ENCODE data around the gene ATP6V1B1.

ATP6V1B1 gene

DNA sequence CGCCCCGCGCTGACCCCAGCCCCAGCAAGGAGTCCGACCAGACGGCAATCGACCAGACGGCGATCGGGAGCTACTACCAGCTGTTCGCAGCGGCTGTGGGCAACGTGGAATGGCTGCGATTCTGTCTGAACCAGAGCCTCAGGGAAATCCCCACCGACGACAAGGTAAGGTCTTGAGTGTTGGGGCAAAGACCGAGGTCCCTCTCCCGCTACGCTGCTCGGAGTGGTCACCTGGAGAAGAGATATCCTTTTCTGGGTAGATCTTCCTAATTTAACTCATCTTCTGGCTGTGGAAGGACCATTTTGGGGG is 43.4 kb downstream of the ATP6V1B1 start:
- no peak for DNase-seq (ENCODE audit: low read depth)
- H3K4me3 ChIP-seq (ENCODE audit: low read depth, low read length) = no peak overlapping the region
- TF ChIP-seq POLR2A (IDR thresholded peaks at IDR 0.05; ENCODE audit: extremely low read depth, insufficient read length) (no peak), MYC (IDR thresholded peaks at IDR 0.05; ENCODE audit: low read depth, low read length) (no peak)
- TF ChIP-seq, protein P1, sequence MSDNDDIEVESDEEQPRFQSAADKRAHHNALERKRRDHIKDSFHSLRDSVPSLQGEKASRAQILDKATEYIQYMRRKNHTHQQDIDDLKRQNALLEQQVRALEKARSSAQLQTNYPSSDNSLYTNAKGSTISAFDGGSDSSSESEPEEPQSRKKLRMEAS (IDR thresholded peaks at IDR 0.05; ENCODE audit: low read depth, low read length) = no peak
- TF ChIP-seq, protein P2, sequence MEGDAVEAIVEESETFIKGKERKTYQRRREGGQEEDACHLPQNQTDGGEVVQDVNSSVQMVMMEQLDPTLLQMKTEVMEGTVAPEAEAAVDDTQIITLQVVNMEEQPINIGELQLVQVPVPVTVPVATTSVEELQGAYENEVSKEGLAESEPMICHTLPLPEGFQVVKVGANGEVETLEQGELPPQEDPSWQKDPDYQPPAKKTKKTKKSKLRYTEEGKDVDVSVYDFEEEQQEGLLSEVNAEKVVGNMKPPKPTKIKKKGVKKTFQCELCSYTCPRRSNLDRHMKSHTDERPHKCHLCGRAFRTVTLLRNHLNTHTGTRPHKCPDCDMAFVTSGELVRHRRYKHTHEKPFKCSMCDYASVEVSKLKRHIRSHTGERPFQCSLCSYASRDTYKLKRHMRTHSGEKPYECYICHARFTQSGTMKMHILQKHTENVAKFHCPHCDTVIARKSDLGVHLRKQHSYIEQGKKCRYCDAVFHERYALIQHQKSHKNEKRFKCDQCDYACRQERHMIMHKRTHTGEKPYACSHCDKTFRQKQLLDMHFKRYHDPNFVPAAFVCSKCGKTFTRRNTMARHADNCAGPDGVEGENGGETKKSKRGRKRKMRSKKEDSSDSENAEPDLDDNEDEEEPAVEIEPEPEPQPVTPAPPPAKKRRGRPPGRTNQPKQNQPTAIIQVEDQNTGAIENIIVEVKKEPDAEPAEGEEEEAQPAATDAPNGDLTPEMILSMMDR (IDR thresholded peaks at IDR 0.05; ENCODE audit: low read depth, low read length) = no peak

DNA sequence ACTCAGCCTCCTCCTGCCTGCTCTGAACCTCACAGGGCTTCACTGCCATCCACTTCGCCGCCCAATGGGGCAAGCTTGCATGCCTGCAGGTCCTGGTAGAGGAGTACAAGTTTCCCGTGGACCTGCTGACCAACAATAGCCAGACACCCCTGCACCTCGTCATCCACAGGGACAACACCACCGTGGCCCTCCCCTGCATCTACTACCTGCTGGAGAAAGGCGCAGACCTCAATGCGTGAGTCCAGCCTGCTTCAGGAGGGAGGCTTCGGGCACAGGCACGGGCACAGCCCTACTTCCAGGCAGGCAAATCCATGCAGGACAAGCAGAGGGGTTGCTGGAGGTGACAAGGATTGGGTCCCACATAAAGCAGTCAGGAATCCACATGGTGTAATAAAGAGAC is 43.9 kb downstream of the ATP6V1B1 start:
- H3K4me3 ChIP-seq (ENCODE audit: low read depth, low read length) = no peak overlapping the region
- DNase-seq (ENCODE audit: low read depth) = no peak
- TF ChIP-seq MYC (IDR thresholded peaks at IDR 0.05; ENCODE audit: low read depth, low read length) = no peak
- TF ChIP-seq, protein P2 (IDR thresholded peaks at IDR 0.05; ENCODE audit: low read depth, low read length) = no peak
- TF ChIP-seq POLR2A (IDR thresholded peaks at IDR 0.05; ENCODE audit: extremely low read depth, insufficient read length) = no peak

DNA sequence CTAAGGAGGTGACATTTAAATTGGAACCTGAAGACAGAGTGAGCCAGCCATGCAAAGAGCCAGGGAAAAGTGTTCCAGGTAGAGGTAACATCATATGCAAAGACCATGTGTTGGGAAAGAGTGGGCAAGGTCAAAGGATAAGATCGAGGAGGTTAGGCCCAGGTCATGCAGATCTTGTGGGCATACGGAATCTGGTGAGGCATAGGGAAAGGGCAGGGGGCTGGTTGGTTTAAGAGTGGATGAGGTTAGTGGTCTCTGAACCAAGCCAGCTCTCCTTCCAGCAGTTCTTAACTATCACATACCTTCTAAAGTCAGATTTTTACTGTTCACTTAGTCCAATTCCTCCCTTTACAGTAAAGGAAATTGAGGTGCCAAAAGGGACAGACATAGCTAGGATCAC is 45.7 kb downstream of the ATP6V1B1 start:
- no peak overlapping the region for H3K4me3 ChIP-seq (ENCODE audit: low read depth, low read length)
- no peak for TF ChIP-seq MYC (IDR thresholded peaks at IDR 0.05; ENCODE audit: low read depth, low read length)
- TF ChIP-seq, protein P2 (IDR thresholded peaks at IDR 0.05; ENCODE audit: low read depth, low read length) = no peak
- TF ChIP-seq, protein P1 (IDR thresholded peaks at IDR 0.05; ENCODE audit: low read depth, low read length) = no peak
- no peak for TF ChIP-seq POLR2A (IDR thresholded peaks at IDR 0.05; ENCODE audit: extremely low read depth, insufficient read length)

DNA sequence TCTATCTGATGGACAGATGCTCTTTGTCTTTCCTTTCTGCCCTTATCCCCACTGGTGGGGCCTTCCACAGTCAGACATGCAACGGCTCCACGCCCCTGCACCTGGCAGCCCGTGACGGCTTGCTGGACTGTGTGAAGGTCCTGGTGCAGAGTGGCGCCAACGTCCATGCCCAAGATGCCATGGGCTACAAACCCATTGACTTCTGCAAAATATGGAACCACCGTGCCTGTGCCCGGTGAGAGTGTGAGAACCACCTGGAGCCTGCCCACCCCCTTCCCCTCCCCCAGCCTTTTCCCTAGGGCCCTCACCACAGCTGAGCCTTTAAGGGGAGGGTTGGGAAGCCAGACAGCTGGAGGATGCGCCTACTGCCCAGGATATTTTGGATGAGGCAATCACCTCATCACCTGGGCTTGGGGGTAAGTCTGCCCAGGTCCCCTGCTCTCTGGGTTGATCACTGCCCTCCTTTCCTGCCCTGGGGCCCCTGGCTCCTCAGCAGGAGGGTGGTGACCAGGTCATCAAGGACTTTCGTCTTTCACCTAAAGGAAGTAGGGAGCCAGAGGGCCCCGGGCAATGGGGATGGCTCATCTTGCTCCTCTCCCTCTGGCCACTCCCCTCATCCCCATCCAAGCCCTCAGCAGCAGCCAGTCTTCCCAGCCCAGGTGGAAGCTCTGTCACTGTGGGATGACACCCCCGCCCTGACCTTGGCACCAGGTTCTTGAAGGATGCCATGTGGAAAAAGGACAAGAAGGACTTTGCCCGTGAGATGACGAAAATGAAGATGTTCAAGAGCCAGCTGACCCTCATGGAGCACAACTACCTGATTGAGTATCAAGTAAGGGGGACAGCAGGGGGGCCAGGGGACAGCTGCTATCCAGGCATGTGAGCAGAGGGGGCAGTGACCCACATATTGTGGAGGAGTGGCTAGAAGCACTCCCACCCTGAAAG is 46.4 kb downstream of the ATP6V1B1 start:
- DNase-seq (ENCODE audit: low read depth) = no peak
- no peak overlapping the region for H3K4me3 ChIP-seq (ENCODE audit: low read depth, low read length)
- TF ChIP-seq MYC (IDR thresholded peaks at IDR 0.05; ENCODE audit: low read depth, low read length) (no peak), POLR2A (IDR thresholded peaks at IDR 0.05; ENCODE audit: extremely low read depth, insufficient read length) (no peak)
- TF ChIP-seq, protein P2 (IDR thresholded peaks at IDR 0.05; ENCODE audit: low read depth, low read length) = no peak
- TF ChIP-seq, protein P1 (IDR thresholded peaks at IDR 0.05; ENCODE audit: low read depth, low read length) = no peak

More for the DNA sequence above, 45.7 kb downstream of the ATP6V1B1 start:
- DNase-seq (ENCODE audit: low read depth) = no peak

DNA sequence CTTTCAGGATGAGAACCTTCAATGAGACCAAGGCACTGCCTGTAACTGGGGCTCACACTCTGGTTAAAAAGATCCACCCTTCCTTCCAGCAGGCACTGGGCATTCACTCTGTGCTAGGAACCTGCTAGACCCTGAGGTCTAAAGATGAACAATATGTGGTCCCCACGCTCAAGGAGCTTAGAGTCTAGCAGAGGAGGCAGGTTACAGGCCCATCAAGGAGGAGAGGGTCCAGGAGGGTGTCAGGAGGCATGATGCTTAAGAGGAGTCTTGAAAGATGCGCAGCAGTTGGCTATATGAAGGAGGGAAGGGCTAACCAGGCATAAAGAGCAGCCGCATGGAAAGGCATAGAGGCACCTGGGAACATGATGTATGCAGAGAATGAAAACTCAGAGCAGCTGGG is 47.3 kb downstream of the ATP6V1B1 start:
- H3K4me3 ChIP-seq (ENCODE audit: low read depth, low read length) = no peak overlapping the region
- no peak for DNase-seq (ENCODE audit: low read depth)
- TF ChIP-seq, protein P1 (IDR thresholded peaks at IDR 0.05; ENCODE audit: low read depth, low read length) = no peak
- no peak for TF ChIP-seq MYC (IDR thresholded peaks at IDR 0.05; ENCODE audit: low read depth, low read length)
- no peak for TF ChIP-seq POLR2A (IDR thresholded peaks at IDR 0.05; ENCODE audit: extremely low read depth, insufficient read length)
- TF ChIP-seq, protein P2 (IDR thresholded peaks at IDR 0.05; ENCODE audit: low read depth, low read length) = no peak

Measured in NB4 (cell line).